22Rv1 (cell line): Measurements from ENCODE around the gene RSAD2.
"Not testable (repeated sequence)": the region's sequence is repeated elsewhere in the genome, so short reads cannot be mapped to it uniquely, and the experiment has no call there.

ENCODE experiments used
- H3K27ac ChIP-seq: fragments of 450-650 bp; 2 replicates; pipeline ENCODE4 v1.5.1; 2017
- ZFX ChIP-seq: fragments of 450-650 bp; IDR thresholded peaks from 2 replicates; pipeline ENCODE4 v1.6.1; 2017; ENCODE audit warnings: antibody characterized with exemption, borderline replicate concordance
- TF ChIP-seq, protein P1 (sequence below): fragments of 450-650 bp; IDR thresholded peaks from 2 replicates; pipeline ENCODE4 v1.5.1; 2017; ENCODE audit warnings: mild to moderate bottlenecking

Gene RSAD2

GRCh38 chr2:6885968-6886367, 8.4 kb downstream of the RSAD2 start:
- H3K27ac ChIP-seq = no peak overlapping the region
- TF ChIP-seq, protein P1, sequence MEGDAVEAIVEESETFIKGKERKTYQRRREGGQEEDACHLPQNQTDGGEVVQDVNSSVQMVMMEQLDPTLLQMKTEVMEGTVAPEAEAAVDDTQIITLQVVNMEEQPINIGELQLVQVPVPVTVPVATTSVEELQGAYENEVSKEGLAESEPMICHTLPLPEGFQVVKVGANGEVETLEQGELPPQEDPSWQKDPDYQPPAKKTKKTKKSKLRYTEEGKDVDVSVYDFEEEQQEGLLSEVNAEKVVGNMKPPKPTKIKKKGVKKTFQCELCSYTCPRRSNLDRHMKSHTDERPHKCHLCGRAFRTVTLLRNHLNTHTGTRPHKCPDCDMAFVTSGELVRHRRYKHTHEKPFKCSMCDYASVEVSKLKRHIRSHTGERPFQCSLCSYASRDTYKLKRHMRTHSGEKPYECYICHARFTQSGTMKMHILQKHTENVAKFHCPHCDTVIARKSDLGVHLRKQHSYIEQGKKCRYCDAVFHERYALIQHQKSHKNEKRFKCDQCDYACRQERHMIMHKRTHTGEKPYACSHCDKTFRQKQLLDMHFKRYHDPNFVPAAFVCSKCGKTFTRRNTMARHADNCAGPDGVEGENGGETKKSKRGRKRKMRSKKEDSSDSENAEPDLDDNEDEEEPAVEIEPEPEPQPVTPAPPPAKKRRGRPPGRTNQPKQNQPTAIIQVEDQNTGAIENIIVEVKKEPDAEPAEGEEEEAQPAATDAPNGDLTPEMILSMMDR = no peak
- no peak for TF ChIP-seq ZFX

GRCh38 chr2:6887751-6888192, 10.2 kb downstream of the RSAD2 start:
- H3K27ac ChIP-seq = no peak overlapping the region

DNA sequence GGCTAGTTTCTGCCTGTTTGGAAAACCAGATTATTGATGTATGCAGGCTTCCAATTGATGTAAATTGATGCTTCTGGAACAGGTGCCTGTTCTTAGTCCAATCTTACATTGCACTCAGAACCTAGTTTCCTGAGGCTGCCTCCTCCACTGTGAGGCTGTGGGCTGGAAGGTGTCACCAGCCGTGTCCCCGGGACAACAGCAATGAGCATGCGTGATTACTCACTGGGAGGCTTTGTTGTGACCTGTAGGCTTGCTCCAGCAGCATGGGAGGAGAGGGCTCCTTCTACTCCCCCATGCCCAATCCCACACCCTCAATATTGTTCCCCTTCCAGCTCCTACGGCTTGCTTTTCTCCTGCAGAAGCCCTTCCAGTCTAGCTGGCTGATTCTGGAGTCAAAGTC, 11.1 kb downstream of the RSAD2 start:
- TF ChIP-seq ZFX = no peak
- TF ChIP-seq, protein P1 = no peak
- H3K27ac ChIP-seq = no peak overlapping the region

More at GRCh38 chr2:6887751-6888192, 10.2 kb downstream of the RSAD2 start:
- TF ChIP-seq, protein P1 = no peak
- no peak for TF ChIP-seq ZFX

- TF ChIP-seq, protein P1 = no peak
- TF ChIP-seq ZFX = no peak
- no peak overlapping the region for H3K27ac ChIP-seq
Observed at GRCh38 chr2:6893876-6894482, 16.4 kb downstream of the RSAD2 start.

DNA sequence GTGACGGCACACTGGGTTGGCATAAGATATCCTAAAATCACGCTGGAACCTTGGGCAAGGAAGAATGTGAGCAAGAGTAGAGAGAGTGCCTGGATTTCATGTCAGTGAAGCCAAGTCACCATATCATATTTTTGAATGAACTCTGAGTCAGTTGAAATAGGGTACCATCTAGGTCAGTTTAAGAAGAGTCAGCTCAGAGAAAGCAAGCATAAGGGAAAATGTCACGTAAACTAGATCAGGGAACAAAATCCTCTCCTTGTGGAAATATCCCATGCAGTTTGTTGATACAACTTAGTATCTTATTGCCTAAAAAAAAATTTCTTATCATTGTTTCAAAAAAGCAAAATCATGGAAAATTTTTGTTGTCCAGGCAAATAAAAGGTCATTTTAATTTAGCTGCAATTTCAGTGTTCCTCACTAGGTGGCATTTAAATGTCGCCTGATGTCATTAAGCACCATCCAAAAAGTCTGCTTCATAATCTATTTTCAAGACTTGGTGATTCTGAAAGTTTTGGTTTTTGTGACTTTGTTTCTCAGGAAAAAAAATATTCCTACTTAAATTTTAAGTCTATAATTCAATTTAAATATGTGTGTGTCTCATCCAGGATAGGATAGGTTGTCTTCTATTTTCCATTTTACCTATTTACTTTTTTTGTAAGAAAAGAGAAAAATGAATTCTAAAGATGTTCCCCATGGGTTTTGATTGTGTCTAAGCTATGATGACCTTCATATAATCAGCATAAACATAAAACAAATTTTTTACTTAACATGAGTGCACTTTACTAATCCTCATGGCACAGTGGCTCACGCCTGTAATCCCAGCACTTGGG, 19.6 kb downstream of the RSAD2 start:
- TF ChIP-seq, protein P1 = peak; percentile 81
- no peak for TF ChIP-seq ZFX
- no peak overlapping the region for H3K27ac ChIP-seq

GRCh38 chr2:6902581-6902980, 25.0 kb downstream of the RSAD2 start:
- not testable (repeated sequence) for H3K27ac ChIP-seq

- H3K27ac ChIP-seq = no peak overlapping the region
- no peak for TF ChIP-seq ZFX
- TF ChIP-seq, protein P1 = no peak
Observed at GRCh38 chr2:6905668-6906067, 28.1 kb downstream of the RSAD2 start.
